Parathyroid adenoma (tissue), 2 donors: Measurements from ENCODE around the gene SERPINE1.
A peak's percentile ranks its signal among the peaks of the same experiment; 100 is the strongest.
"Not testable (repeated sequence)": the region's sequence is repeated elsewhere in the genome, so short reads cannot be mapped to it uniquely, and the experiment has no call there.

Experiments
- H2AFZ ChIP-seq: fragments of 300-600 bp; sonication (generic); one replicate; pipeline ENCODE4 v1.7.0; 2017; ENCODE audit warnings: antibody characterized with exemption, mild to moderate bottlenecking
- H3K27ac ChIP-seq: fragments of 300-600 bp; sonication (generic); one replicate; pipeline ENCODE4 v1.7.0; 2017
- H3K27me3 ChIP-seq: fragments of 300-600 bp; sonication (generic); one replicate; pipeline ENCODE4 v1.7.0; 2017; ENCODE audit warnings: low read length; ENCODE audit not compliant: control insufficient read depth, insufficient read depth
- H3K36me3 ChIP-seq: fragments of 300-600 bp; sonication (generic); one replicate; pipeline ENCODE4 v1.7.0; 2017; ENCODE audit warnings: low read length; ENCODE audit not compliant: control insufficient read depth, insufficient read depth
- H3K4me1 ChIP-seq: fragments of 300-600 bp; sonication (generic); one replicate; pipeline ENCODE4 v1.7.0; 2017; ENCODE audit warnings: control low read depth
- H3K4me2 ChIP-seq: fragments of 300-600 bp; sonication (generic); one replicate; pipeline ENCODE4 v1.7.0; 2017; ENCODE audit warnings: low read length
- H3K4me3 ChIP-seq: fragments of 300-600 bp; sonication (generic); one replicate; pipeline ENCODE4 v1.7.0; 2017; ENCODE audit warnings: low read depth, low read length
- H3K79me2 ChIP-seq: fragments of 300-600 bp; sonication (generic); one replicate; pipeline ENCODE4 v1.7.0; 2017; ENCODE audit warnings: control low read depth
- H3K9ac ChIP-seq: fragments of 300-600 bp; sonication (generic); one replicate; pipeline ENCODE4 v1.7.0; 2017; ENCODE audit warnings: mild to moderate bottlenecking
- H3K9me3 ChIP-seq: fragments of 300-600 bp; sonication (generic); one replicate; pipeline ENCODE4 v1.7.0; 2017; ENCODE audit warnings: low read length; ENCODE audit not compliant: control insufficient read depth
- TF ChIP-seq, protein P1 (sequence below): fragments of 300-600 bp; sonication (generic); IDR thresholded peaks from one replicate; pipeline ENCODE4 v1.7.0; 2017; ENCODE audit warnings: antibody characterized with exemption, mild to moderate bottlenecking
- donor health status: primary hyperparathyroidism.

SERPINE1 gene

GRCh38 chr7:101116898-101117297, 10.0 kb upstream of the SERPINE1 start:
- TF ChIP-seq, protein P1, sequence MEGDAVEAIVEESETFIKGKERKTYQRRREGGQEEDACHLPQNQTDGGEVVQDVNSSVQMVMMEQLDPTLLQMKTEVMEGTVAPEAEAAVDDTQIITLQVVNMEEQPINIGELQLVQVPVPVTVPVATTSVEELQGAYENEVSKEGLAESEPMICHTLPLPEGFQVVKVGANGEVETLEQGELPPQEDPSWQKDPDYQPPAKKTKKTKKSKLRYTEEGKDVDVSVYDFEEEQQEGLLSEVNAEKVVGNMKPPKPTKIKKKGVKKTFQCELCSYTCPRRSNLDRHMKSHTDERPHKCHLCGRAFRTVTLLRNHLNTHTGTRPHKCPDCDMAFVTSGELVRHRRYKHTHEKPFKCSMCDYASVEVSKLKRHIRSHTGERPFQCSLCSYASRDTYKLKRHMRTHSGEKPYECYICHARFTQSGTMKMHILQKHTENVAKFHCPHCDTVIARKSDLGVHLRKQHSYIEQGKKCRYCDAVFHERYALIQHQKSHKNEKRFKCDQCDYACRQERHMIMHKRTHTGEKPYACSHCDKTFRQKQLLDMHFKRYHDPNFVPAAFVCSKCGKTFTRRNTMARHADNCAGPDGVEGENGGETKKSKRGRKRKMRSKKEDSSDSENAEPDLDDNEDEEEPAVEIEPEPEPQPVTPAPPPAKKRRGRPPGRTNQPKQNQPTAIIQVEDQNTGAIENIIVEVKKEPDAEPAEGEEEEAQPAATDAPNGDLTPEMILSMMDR: no peak
- H3K27ac ChIP-seq: no peak overlapping the region
- no peak overlapping the region for H3K4me3 ChIP-seq
- H3K79me2 ChIP-seq: no peaks in the 10 kb centered on the region
- no peaks in the 10 kb centered on the region for H3K27me3 ChIP-seq
- H3K4me1 ChIP-seq: no peaks in the 10 kb centered on the region
- no peak overlapping the region for H2AFZ ChIP-seq
- H3K9ac ChIP-seq: no peak overlapping the region
- no peaks in the 10 kb centered on the region for H3K36me3 ChIP-seq
- no peaks in the 10 kb centered on the region for H3K9me3 ChIP-seq
- no peak overlapping the region for H3K4me2 ChIP-seq

- Histone ChIP-seq H3K4me1 (no peaks in the 10 kb centered on the region), H3K27ac (no peak overlapping the region), H3K4me2 (no peak overlapping the region)
These were observed 8.0 kb upstream of the SERPINE1 start for GRCh38 chr7:101118856-101119255.

DNA sequence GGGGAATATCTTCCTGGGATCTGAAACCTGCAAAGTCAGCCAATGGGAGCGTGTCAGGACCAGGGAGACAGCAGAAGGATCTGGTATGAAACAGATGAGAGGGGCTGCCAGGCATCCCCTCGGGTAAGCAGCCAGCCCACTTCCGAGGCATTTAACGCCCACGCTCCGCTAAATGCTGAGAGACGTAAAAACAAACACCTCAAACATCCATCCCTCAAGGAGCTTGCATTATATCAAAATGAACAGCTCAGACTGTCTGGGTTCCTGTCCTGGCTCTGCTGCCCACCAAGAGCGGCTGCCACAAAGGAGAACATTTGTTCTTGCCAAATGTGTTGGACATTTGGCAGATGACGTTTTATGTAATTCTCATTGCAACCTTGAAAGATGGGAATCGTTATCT, 7.0 kb upstream of the SERPINE1 start:
- Histone ChIP-seq H3K4me1 (no peaks in the 10 kb centered on the region), H3K27me3 (no peaks in the 10 kb centered on the region), H3K27ac (no peak overlapping the region), H3K9me3 (no peaks in the 10 kb centered on the region), H3K79me2 (no peaks in the 10 kb centered on the region), H3K4me2 (no peak overlapping the region), H2AFZ (no peak overlapping the region), H3K36me3 (no peaks in the 10 kb centered on the region), H3K9ac (no peak overlapping the region), H3K4me3 (no peak overlapping the region)
- TF ChIP-seq, protein P1: no peak

More at GRCh38 chr7:101118856-101119255, 8.0 kb upstream of the SERPINE1 start:
- Histone ChIP-seq H3K9me3 (no peaks in the 10 kb centered on the region), H3K79me2 (no peaks in the 10 kb centered on the region), H3K9ac (no peak overlapping the region), H3K27me3 (no peaks in the 10 kb centered on the region), H3K4me3 (no peak overlapping the region), H3K36me3 (no peaks in the 10 kb centered on the region), H2AFZ (no peak overlapping the region)
- TF ChIP-seq, protein P1: no peak

DNA sequence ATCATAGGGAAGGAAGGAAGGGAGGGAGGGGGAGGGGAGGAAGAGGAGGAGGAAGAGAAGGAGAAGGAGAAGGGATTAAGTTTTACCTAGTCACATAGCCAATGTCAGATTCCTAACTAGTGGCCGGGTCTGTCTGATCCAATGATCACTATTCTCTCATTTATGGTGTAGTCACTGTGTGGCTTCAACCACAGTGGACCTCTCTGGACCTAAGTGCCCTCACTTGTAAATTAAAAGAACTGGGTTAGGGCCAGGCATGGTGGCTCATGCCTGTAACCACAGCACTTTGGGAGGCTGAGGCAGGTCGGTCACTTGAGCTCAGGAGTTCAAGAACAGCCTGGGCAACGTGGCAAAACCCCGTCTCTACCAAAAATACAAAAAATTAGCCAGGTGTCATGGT, 6.6 kb upstream of the SERPINE1 start:
- H3K36me3 ChIP-seq: no peaks in the 10 kb centered on the region
- no peak overlapping the region for H2AFZ ChIP-seq
- no peaks in the 10 kb centered on the region for H3K4me1 ChIP-seq
- H3K4me3 ChIP-seq: no peak overlapping the region
- TF ChIP-seq, protein P1: no peak
- no peaks in the 10 kb centered on the region for H3K27me3 ChIP-seq
- no peaks in the 10 kb centered on the region for H3K79me2 ChIP-seq
- H3K9me3 ChIP-seq: no peaks in the 10 kb centered on the region
- H3K4me2 ChIP-seq: no peak overlapping the region
- no peak overlapping the region for H3K9ac ChIP-seq
- H3K27ac ChIP-seq: no peak overlapping the region

GRCh38 chr7:101121631-101121990, 5.3 kb upstream of the SERPINE1 start:
- H3K36me3 ChIP-seq, H3K79me2 ChIP-seq, H3K4me3 ChIP-seq, H3K9me3 ChIP-seq, H3K9ac ChIP-seq, H3K27me3 ChIP-seq, H3K4me1 ChIP-seq, H3K4me2 ChIP-seq: not testable (repeated sequence)
- H2AFZ ChIP-seq: peak overlapping the region; percentile 88
- peak overlapping the region; percentile 5 for H3K27ac ChIP-seq
